Hepatocyte (in vitro differentiated cells): ENCODE measurements around the gene ASXL3. TPM values are rescaled to one million over a fixed set of nuclear protein-coding genes. Genes with fewer than 3 reads are reported as not detected.

Source experiments
- DNase-seq: peaks from one replicate; pipeline ENCODE4 v3.0.0-alpha.2; 2016; ENCODE audit warnings: low spot score
- H2AFZ ChIP-seq: fragments of 200-600 bp; sonication (generic); 2 replicates; pipeline ENCODE4 v1.6.0; 2016; ENCODE audit warnings: antibody characterized with exemption, mild to moderate bottlenecking
- H3K27ac ChIP-seq: fragments of 200-600 bp; sonication (generic); 2 replicates; pipeline ENCODE4 v1.5.1; 2016; ENCODE audit warnings: mild to moderate bottlenecking
- H3K27me3 ChIP-seq: fragments of 200-600 bp; sonication (generic); 2 replicates; pipeline ENCODE4 v1.6.1; 2016
- H3K36me3 ChIP-seq: fragments of 200-600 bp; sonication (generic); replicated peaks from 2 replicates; pipeline ENCODE4 v1.5.1; 2016; ENCODE audit warnings: low read depth; ENCODE audit not compliant: insufficient read depth
- H3K4me1 ChIP-seq: fragments of 200-600 bp; sonication (generic); 2 replicates; pipeline ENCODE4 v1.5.1; 2016; ENCODE audit warnings: mild to moderate bottlenecking, moderate library complexity; ENCODE audit not compliant: insufficient read depth
- H3K4me2 ChIP-seq: fragments of 200-600 bp; sonication (generic); 2 replicates; pipeline ENCODE4 v1.6.0; 2016
- H3K4me3 ChIP-seq: fragments of 200-600 bp; sonication (generic); 2 replicates; pipeline ENCODE4 v1.5.1; 2016; ENCODE audit warnings: mild to moderate bottlenecking
- H3K79me2 ChIP-seq: fragments of 200-600 bp; sonication (generic); 2 replicates; pipeline ENCODE4 v1.6.0; 2017; ENCODE audit warnings: mild to moderate bottlenecking
- H3K9me2 ChIP-seq: fragments of 200-600 bp; sonication (generic); replicated peaks from 2 replicates; pipeline ENCODE4 v1.6.0; 2017; ENCODE audit warnings: mild to moderate bottlenecking; ENCODE audit not compliant: insufficient read depth
- H3K9me3 ChIP-seq: fragments of 200-600 bp; sonication (generic); 2 replicates; pipeline ENCODE4 v1.5.1; 2016; ENCODE audit warnings: low read depth, mild to moderate bottlenecking
- H4K20me1 ChIP-seq: fragments of 200-600 bp; sonication (generic); 2 replicates; pipeline ENCODE4 v1.6.0; 2016; ENCODE audit warnings: mild to moderate bottlenecking; ENCODE audit not compliant: insufficient read depth, poor library complexity, severe bottlenecking
- EZH2 ChIP-seq: fragments of 200-600 bp; sonication (generic); IDR thresholded peaks from 2 replicates; pipeline ENCODE4 v1.6.1; 2016; ENCODE audit warnings: antibody characterized with exemption, mild to moderate bottlenecking, borderline replicate concordance
- EZH2phosphoT487 ChIP-seq: fragments of 200-600 bp; sonication (generic); IDR thresholded peaks from one replicate; pipeline ENCODE4 v1.6.1; 2018; ENCODE audit warnings: antibody characterized with exemption, mild to moderate bottlenecking, low read depth, moderate library complexity; ENCODE audit not compliant: unreplicated experiment, severe bottlenecking
- WGBS: methylation state at CpG from one replicate; pipeline ENCODE4 v1.1.6; 2016; ENCODE audit warnings: low lambda C conversion rate; ENCODE audit errors: missing lambda C conversion rate; 5-methylcytosine and 5-hydroxymethylcytosine counted together
- polyA plus RNA-seq: library from polyadenylated mRNA; unstranded; fragments of >200 nt; fragmentation: Nextera tagmentation; extraction: Ambion mirVana; gene quantifications from 2 replicates; pipeline ENCODE4 v1.2.1, GENCODE V29; 2016
- total RNA-seq: library from RNA; depleted of rRNA; stranded (reverse); fragments of >200 nt; gene quantifications from 2 replicates; pipeline ENCODE4 v1.2.3, GENCODE V29; 2014
- TF ChIP-seq, protein P1 (sequence below): fragments of 200-600 bp; sonication (generic); IDR thresholded peaks from 2 replicates; pipeline ENCODE4 v1.5.1; 2016; ENCODE audit warnings: antibody characterized with exemption, mild to moderate bottlenecking; ENCODE audit not compliant: poor library complexity

The ASXL3 gene
- total and polyA plus RNA-seq, 2 experiments from 2014 or later, result 1.4 to 8.7 TPM

DNA sequence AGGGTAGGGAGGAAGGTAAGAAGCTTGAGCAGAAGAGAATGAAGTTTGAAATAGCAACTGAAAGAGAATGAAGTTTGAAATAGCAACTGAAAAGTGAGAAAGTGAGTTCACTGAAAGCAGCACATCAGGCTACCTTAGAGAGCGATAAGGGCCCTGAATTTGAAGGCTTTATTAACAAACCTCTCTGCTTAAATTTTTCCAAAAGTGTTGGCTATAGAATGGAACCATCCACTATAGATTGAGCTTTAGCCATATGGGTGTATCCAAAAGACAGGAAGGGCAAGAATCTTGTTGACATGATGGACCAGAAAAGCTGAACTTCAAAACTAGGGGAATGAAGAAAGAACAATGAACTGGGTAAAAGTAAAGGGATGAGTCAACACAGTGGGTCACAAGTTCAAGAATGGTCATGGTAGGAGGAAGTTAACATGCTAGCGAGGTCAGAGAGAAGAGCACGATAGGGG is 122.5 kb downstream of the ASXL3 start:
- TF ChIP-seq, protein P1, sequence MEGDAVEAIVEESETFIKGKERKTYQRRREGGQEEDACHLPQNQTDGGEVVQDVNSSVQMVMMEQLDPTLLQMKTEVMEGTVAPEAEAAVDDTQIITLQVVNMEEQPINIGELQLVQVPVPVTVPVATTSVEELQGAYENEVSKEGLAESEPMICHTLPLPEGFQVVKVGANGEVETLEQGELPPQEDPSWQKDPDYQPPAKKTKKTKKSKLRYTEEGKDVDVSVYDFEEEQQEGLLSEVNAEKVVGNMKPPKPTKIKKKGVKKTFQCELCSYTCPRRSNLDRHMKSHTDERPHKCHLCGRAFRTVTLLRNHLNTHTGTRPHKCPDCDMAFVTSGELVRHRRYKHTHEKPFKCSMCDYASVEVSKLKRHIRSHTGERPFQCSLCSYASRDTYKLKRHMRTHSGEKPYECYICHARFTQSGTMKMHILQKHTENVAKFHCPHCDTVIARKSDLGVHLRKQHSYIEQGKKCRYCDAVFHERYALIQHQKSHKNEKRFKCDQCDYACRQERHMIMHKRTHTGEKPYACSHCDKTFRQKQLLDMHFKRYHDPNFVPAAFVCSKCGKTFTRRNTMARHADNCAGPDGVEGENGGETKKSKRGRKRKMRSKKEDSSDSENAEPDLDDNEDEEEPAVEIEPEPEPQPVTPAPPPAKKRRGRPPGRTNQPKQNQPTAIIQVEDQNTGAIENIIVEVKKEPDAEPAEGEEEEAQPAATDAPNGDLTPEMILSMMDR, result no peak
- TF ChIP-seq EZH2phosphoT487, result no peak
- no peak for TF ChIP-seq EZH2
- DNase-seq, result no peak
- H4K20me1 ChIP-seq, result no peaks in the 10 kb centered on the region
- no peak overlapping the region for H2AFZ ChIP-seq
- 93% methylated on average over 3 of the region's 3 CpGs for WGBS
- H3K4me2 ChIP-seq, result no peak overlapping the region
- H3K4me3 ChIP-seq, result no peak overlapping the region
- H3K4me1 ChIP-seq, result no peaks in the 10 kb centered on the region
- no peaks in the 10 kb centered on the region for H3K79me2 ChIP-seq
- no peaks in the 10 kb centered on the region for H3K36me3 ChIP-seq
- H3K9me2 ChIP-seq, result no peaks in the 10 kb centered on the region
- no peaks in the 10 kb centered on the region for H3K27me3 ChIP-seq
- H3K27ac ChIP-seq, result no peak overlapping the region
- no peaks in the 10 kb centered on the region for H3K9me3 ChIP-seq

DNA sequence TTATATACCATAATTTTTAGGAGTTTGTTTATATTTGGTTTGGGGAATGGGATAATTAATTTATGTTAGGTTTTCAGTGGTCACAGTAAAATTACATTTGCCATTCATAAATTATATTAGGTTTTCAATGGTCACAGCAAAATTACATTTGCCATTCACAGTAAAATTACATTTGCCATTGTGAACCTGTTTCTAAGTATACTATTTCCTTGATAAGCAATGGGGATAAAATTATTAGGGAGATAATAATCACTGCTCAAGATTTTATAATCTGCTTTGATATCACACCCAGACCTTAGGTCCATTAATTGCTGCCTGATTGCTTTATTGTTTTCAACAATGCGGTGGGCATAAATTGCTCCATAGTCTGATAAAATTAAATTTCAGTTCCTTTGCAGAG is 124.6 kb downstream of the ASXL3 start:
- Histone ChIP-seq H4K20me1 (no peaks in the 10 kb centered on the region), H3K27ac (no peak overlapping the region), H3K9me2 (no peaks in the 10 kb centered on the region), H3K79me2 (no peaks in the 10 kb centered on the region), H3K4me1 (no peaks in the 10 kb centered on the region), H3K27me3 (no peaks in the 10 kb centered on the region), H3K36me3 (no peaks in the 10 kb centered on the region), H3K9me3 (no peaks in the 10 kb centered on the region), H3K4me3 (no peak overlapping the region), H3K4me2 (no peak overlapping the region), H2AFZ (no peak overlapping the region)
- no peak for DNase-seq
- 96% methylated on average over 1 of the region's 1 CpG for WGBS
- no peak for TF ChIP-seq EZH2phosphoT487
- TF ChIP-seq, protein P1, result no peak
- TF ChIP-seq EZH2, result no peak

DNA sequence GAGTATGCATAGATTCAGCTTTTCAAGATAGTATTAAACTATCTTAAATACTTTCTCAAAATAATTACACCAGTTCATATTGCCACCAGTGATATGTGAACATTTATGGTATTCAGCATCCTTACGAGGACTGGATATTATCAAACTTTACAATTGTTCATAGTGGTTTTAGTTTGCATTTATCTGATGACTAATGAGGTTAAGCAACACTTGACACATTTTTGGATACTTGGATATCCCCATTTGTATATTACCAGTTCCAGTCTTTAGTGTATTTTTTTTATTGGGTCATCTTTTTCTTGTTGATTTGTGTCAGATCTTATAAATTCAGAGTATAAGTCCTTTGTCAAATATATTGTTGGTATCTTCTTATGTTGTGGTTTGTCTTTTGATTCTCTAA is 128.4 kb downstream of the ASXL3 start:
- H3K4me3 ChIP-seq, result no peak overlapping the region
- no peaks in the 10 kb centered on the region for H3K9me3 ChIP-seq
- WGBS, result 49% methylated on average over 1 of the region's 1 CpG
- no peaks in the 10 kb centered on the region for H3K9me2 ChIP-seq
- no peaks in the 10 kb centered on the region for H3K27me3 ChIP-seq
- H3K36me3 ChIP-seq, result no peaks in the 10 kb centered on the region
- no peak overlapping the region for H2AFZ ChIP-seq
- H3K79me2 ChIP-seq, result no peaks in the 10 kb centered on the region
- no peak overlapping the region for H3K4me2 ChIP-seq
- no peak for TF ChIP-seq EZH2
- TF ChIP-seq, protein P1, result no peak
- no peak for TF ChIP-seq EZH2phosphoT487
- no peak overlapping the region for H3K27ac ChIP-seq
- H4K20me1 ChIP-seq, result no peaks in the 10 kb centered on the region
- DNase-seq, result no peak
- no peaks in the 10 kb centered on the region for H3K4me1 ChIP-seq

DNA sequence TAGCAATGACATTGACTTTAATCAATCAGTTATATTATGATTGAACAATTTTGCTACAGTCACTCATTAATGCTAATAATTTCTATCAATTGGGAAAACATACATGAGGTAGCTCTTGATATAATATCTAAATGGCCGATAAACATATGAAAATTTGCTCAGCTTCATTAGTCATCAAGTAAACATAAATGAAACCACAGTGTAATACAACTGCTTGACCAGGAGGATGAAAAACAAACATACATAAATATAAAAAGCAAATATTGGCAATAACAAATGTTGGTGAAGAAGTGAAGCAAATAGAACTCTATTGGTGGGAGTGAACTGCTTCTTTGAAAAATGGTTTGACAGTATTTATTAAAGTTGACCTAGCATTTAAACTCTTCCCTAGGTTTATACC is 130.9 kb downstream of the ASXL3 start:
- no peaks in the 10 kb centered on the region for H3K36me3 ChIP-seq
- H2AFZ ChIP-seq, result no peak overlapping the region
- no peak overlapping the region for H3K4me2 ChIP-seq
- TF ChIP-seq EZH2 (no peak), EZH2phosphoT487 (no peak)
- TF ChIP-seq, protein P1, result no peak
- H3K9me3 ChIP-seq, result no peaks in the 10 kb centered on the region
- H3K4me1 ChIP-seq, result no peaks in the 10 kb centered on the region
- H3K27me3 ChIP-seq, result no peaks in the 10 kb centered on the region
- H3K27ac ChIP-seq, result no peak overlapping the region
- no peaks in the 10 kb centered on the region for H3K9me2 ChIP-seq
- DNase-seq, result no peak
- no peaks in the 10 kb centered on the region for H3K79me2 ChIP-seq
- H3K4me3 ChIP-seq, result no peak overlapping the region
- H4K20me1 ChIP-seq, result no peaks in the 10 kb centered on the region
- WGBS, result 97% methylated on average over 1 of the region's 1 CpG
